Measurements from ENCODE around the gene LNPEP.

The LNPEP gene

GRCh38 chr5:97004423-97005060, 68.7 kb downstream of the LNPEP start:
- no peak for DNase-seq

- DNase-seq = no peak
These were observed 70.7 kb downstream of the LNPEP start for GRCh38 chr5:97006454-97007060.

- DNase-seq = no peak
These were observed 73.5 kb downstream of the LNPEP start for GRCh38 chr5:97009212-97009898.

GRCh38 chr5:97009921-97010320, 74.0 kb downstream of the LNPEP start:
- DNase-seq = no peak

GRCh38 chr5:97010606-97011005, 74.7 kb downstream of the LNPEP start:
- no peak for DNase-seq

- no peak for DNase-seq
These were observed 75.7 kb downstream of the LNPEP start for GRCh38 chr5:97011567-97011966.

GRCh38 chr5:97019435-97020117, 83.7 kb downstream of the LNPEP start:
- DNase-seq = no peak

GRCh38 chr5:97021416-97021815, 85.5 kb downstream of the LNPEP start:
- DNase-seq = no peak

GRCh38 chr5:97022898-97023297, 87.0 kb downstream of the LNPEP start:
- DNase-seq = no peak

GRCh38 chr5:97026721-97027120, 90.8 kb downstream of the LNPEP start:
- DNase-seq = no peak

GRCh38 chr5:97037819-97038218, 101.9 kb downstream of the LNPEP start:
- DNase-seq = no peak

GRCh38 chr5:97041239-97041638, 105.4 kb downstream of the LNPEP start:
- no peak for DNase-seq

GRCh38 chr5:97042996-97043395, 107.1 kb downstream of the LNPEP start:
- DNase-seq = no peak

- no peak for DNase-seq
These were observed 107.6 kb downstream of the LNPEP start for GRCh38 chr5:97043511-97043910.

GRCh38 chr5:97044052-97044451, 108.2 kb downstream of the LNPEP start:
- DNase-seq = no peak

GRCh38 chr5:97046270-97046982, 110.5 kb downstream of the LNPEP start:
- DNase-seq = no peak

GRCh38 chr5:97047076-97047475, 111.2 kb downstream of the LNPEP start:
- no peak for DNase-seq

GRCh38 chr5:97049175-97049574, 113.3 kb downstream of the LNPEP start:
- DNase-seq = no peak

GRCh38 chr5:97056263-97056662, 120.4 kb downstream of the LNPEP start:
- DNase-seq = no peak

GRCh38 chr5:97062046-97062445, 126.2 kb downstream of the LNPEP start:
- DNase-seq = no peak

- DNase-seq = no peak
These were observed 127.4 kb downstream of the LNPEP start for GRCh38 chr5:97063251-97063650.

GRCh38 chr5:97065475-97065874, 129.6 kb downstream of the LNPEP start:
- no peak for DNase-seq

- no peak for DNase-seq
These were observed 131.5 kb downstream of the LNPEP start for GRCh38 chr5:97067296-97067850.

All from effector CD4-positive, alpha-beta T cell (primary cell).